ENCODE results near the gene RXRB.
A peak's percentile ranks its signal among the peaks of the same experiment; 100 is the strongest.
"Not testable (repeated sequence)": the region's sequence is repeated elsewhere in the genome, so short reads cannot be mapped to it uniquely, and the experiment has no call there.

The RXRB gene

GRCh38 chr6:33200219-33201146 is at the start of gene RXRB, which contains the start of gene SLC39A7:
RXRB (minus strand) TSS chr6:33200665; CDS start chr6:33200476, 189 bp downstream.
SLC39A7 (plus strand) TSS chr6:33200867; CDS start chr6:33201246, 379 bp downstream.
- DNase-seq, result peak; percentile 99

- peak; percentile 50 for DNase-seq
These were observed 49.5 kb upstream of the RXRB start for GRCh38 chr6:33249732-33250630.

- peak; percentile 97 for DNase-seq
These were observed 48.7 kb upstream of the RXRB start for GRCh38 chr6:33248932-33249731.

- DNase-seq, result no peak
These were observed 48.1 kb upstream of the RXRB start for GRCh38 chr6:33248643-33248931.

- DNase-seq, result peak; percentile 90
These were observed 47.6 kb upstream of the RXRB start for GRCh38 chr6:33247977-33248642.

GRCh38 chr6:33243476-33243875 is 43.0 kb upstream of the RXRB start:
- no peak for DNase-seq

- DNase-seq, result no peak
These were observed 41.5 kb upstream of the RXRB start for GRCh38 chr6:33241968-33242367.

GRCh38 chr6:33237741-33238140 is 37.3 kb upstream of the RXRB start:
- DNase-seq, result no peak

GRCh38 chr6:33236852-33237251 is 36.4 kb upstream of the RXRB start:
- no peak for DNase-seq

- DNase-seq, result no peak
These were observed 35.9 kb upstream of the RXRB start for GRCh38 chr6:33236328-33236727.

GRCh38 chr6:33235221-33235634 is 34.8 kb upstream of the RXRB start:
- DNase-seq, result no peak

- not testable (repeated sequence) for DNase-seq
These were observed 26.1 kb upstream of the RXRB start for GRCh38 chr6:33226503-33227120.

- no peak for DNase-seq
These were observed 17.2 kb upstream of the RXRB start for GRCh38 chr6:33217681-33218080.

- DNase-seq, result no peak
These were observed 16.8 kb upstream of the RXRB start for GRCh38 chr6:33217246-33217645.

GRCh38 chr6:33216117-33216649 is 15.7 kb upstream of the RXRB start:
- no peak for DNase-seq

- no peak for DNase-seq
These were observed 15.0 kb upstream of the RXRB start for GRCh38 chr6:33215271-33216116.

- no peak for DNase-seq
These were observed 13.5 kb upstream of the RXRB start for GRCh38 chr6:33213989-33214335.

- no peak for DNase-seq
These were observed 12.9 kb upstream of the RXRB start for GRCh38 chr6:33213166-33213988.

- no peak for DNase-seq
These were observed 12.3 kb upstream of the RXRB start for GRCh38 chr6:33212857-33213165.

Measured in stimulated activated CD4-positive, alpha-beta T cell treated with anti-CD3 and anti-CD28 coated beads, Interleukin-1b, Interleukin-23, amount 100 ng/mL, for 48 hours (primary cell).